ENCODE results near the gene AHCTF1.
"Not testable (repeated sequence)": the region's sequence is repeated elsewhere in the genome, so short reads cannot be mapped to it uniquely, and the experiment has no call there.

The AHCTF1 gene

GRCh38 chr1:246916026-246916923 is 15.5 kb downstream of the AHCTF1 start:
- DNase-seq = not testable (repeated sequence)

- DNase-seq = peak; percentile 31
Measured at GRCh38 chr1:246907472-246907871, 24.3 kb downstream of the AHCTF1 start.

GRCh38 chr1:246906833-246907232 is 24.9 kb downstream of the AHCTF1 start:
- DNase-seq = no peak

- DNase-seq = no peak
Measured at GRCh38 chr1:246901874-246902273, 29.9 kb downstream of the AHCTF1 start.

GRCh38 chr1:246897302-246897701 is 34.4 kb downstream of the AHCTF1 start:
- no peak for DNase-seq

- no peak for DNase-seq
Measured at GRCh38 chr1:246893191-246893939, 38.4 kb downstream of the AHCTF1 start.

GRCh38 chr1:246891105-246891504 is 40.6 kb downstream of the AHCTF1 start:
- no peak for DNase-seq

GRCh38 chr1:246888522-246888921 is 43.2 kb downstream of the AHCTF1 start:
- DNase-seq = no peak

- DNase-seq = not testable (repeated sequence)
Measured at GRCh38 chr1:246885389-246885788, 46.4 kb downstream of the AHCTF1 start.

GRCh38 chr1:246878551-246878950 is 53.2 kb downstream of the AHCTF1 start:
- peak; percentile 6 for DNase-seq

GRCh38 chr1:246876431-246876830 is 55.3 kb downstream of the AHCTF1 start:
- DNase-seq = no peak

GRCh38 chr1:246875041-246876026 is 56.4 kb downstream of the AHCTF1 start:
- DNase-seq = no peak

- no peak for DNase-seq
Measured at GRCh38 chr1:246865921-246866320, 65.8 kb downstream of the AHCTF1 start.

GRCh38 chr1:246863791-246864190 is 68.0 kb downstream of the AHCTF1 start:
- not testable (repeated sequence) for DNase-seq

- DNase-seq = no peak
Measured at GRCh38 chr1:246860401-246860800, 71.3 kb downstream of the AHCTF1 start.

GRCh38 chr1:246856371-246856770 is 75.4 kb downstream of the AHCTF1 start:
- DNase-seq = no peak

- DNase-seq = not testable (repeated sequence)
Measured at GRCh38 chr1:246850640-246851039, 81.1 kb downstream of the AHCTF1 start.

- no peak for DNase-seq
Measured at GRCh38 chr1:246843876-246844275, 87.9 kb downstream of the AHCTF1 start.

- DNase-seq = not testable (repeated sequence)
Measured at GRCh38 chr1:246840761-246841160, 91.0 kb downstream of the AHCTF1 start.

- no peak for DNase-seq
Measured at GRCh38 chr1:246838118-246838456, 93.7 kb downstream of the AHCTF1 start.

- no peak for DNase-seq
Measured at GRCh38 chr1:246837418-246838117, 94.2 kb downstream of the AHCTF1 start.
